Urothelium cell line (cell line): ENCODE data around the gene EDC3.
"Not testable (repeated sequence)": the region's sequence is repeated elsewhere in the genome, so short reads cannot be mapped to it uniquely, and the experiment has no call there.

Source experiments
- DNase-seq: peaks from one replicate; pipeline ENCODE4 v3.0.0; 2011; ENCODE audit warnings: low spot score, mixed read lengths
- FAIRE-seq: peaks from 2 replicates; lab custom pipeline; 2011; peaks lifted over from hg19 to GRCh38; lab: Jason Lieb, UNC

Gene EDC3

GRCh38 chr15:74653426-74654102 is 42.3 kb downstream of the EDC3 start:
- FAIRE-seq (no peak), DNase-seq (peak; percentile 37)

GRCh38 chr15:74651242-74651741 is 44.5 kb downstream of the EDC3 start:
- DNase-seq (no peak), FAIRE-seq (no peak)

GRCh38 chr15:74648051-74648842 is 47.6 kb downstream of the EDC3 start:
- no peak for FAIRE-seq
- DNase-seq = no peak

DNA sequence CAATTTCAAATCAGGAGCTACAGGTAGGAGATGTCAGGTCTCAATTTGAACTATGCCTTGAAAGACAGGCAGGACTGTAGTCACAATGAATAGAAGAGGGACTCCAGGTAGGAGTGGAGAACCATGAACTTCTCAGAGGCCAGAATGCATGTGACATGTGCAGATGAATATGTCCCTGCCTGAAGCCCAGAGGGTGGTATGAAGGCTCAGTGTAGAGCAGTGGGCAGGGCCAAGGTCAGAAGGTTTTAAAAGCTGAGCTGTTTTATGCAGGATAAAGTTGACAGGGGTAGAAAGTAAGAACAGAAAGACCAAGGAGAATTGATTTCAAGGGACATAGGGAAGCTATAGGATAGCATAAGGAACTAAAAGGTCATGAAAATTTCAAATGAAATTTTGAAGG is 49.3 kb downstream of the EDC3 start:
- DNase-seq (no peak), FAIRE-seq (no peak)

GRCh38 chr15:74643665-74644204 is 52.1 kb downstream of the EDC3 start:
- no peak for DNase-seq
- FAIRE-seq = no peak

GRCh38 chr15:74642734-74643664 is 52.8 kb downstream of the EDC3 start:
- DNase-seq (no peak), FAIRE-seq (no peak)

GRCh38 chr15:74642348-74642733 is 53.5 kb downstream of the EDC3 start:
- DNase-seq (no peak), FAIRE-seq (no peak)

DNA sequence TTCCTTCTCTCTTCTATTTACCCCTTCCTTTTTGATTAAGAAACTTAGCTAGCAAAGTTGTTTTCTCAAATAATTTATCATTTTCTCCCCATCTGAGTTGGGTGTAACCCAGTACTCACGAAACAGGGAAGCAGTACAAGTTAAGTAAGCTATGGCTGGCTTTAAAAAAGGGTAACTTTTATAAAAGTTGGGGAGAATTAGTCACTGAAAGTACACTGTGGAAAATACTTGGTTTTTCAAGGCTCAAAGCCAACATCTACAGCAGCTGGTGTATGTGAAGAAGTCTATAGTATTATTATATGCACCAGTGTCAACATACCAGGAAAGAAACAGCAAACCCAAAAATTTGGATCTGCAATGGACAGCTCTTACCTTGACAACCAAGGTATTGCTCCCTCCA is 54.7 kb downstream of the EDC3 start:
- FAIRE-seq (no peak), DNase-seq (no peak)

DNA sequence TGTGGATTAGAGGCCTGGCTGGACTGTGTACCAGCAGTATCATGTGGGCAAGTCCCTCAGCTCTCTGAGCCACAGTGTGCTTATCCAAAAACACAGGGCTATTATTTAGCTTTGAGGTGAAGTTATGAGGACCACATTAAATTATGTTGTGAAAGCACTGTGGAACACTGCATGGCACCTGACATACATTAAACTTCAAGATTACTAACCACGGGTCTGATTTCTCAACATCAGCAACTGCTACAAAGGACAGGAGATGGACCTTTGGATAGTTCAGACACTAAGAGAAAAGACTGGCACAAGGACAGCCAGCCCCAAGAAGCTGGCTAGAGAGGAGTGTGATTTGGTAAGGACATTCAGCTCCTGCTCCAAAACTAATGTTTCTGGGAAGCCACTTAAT is 58.8 kb downstream of the EDC3 start:
- DNase-seq (no peak), FAIRE-seq (no peak)

GRCh38 chr15:74635228-74635627 is 60.6 kb downstream of the EDC3 start:
- DNase-seq (peak; percentile 65), FAIRE-seq (no peak)

DNA sequence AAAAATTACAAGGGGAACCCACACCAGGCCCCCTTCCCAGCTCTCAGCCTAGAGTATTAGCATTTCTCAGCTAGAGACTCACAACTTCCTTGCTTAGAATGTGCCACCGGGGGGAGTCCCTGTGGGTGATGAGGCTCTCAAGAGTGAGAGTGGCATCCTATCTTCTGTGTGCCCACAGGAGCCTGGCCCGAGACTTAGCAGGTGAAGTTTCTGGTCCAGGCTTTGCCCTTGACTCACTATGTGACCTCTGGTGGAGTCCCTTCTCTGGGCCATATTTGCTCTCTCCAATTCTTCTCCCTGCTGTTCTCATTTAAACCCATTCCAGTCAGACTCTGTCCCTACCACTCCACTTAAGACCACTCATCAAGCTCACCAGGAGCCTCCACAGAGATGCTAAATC is 62.0 kb downstream of the EDC3 start:
- FAIRE-seq (no peak), DNase-seq (no peak)

DNA sequence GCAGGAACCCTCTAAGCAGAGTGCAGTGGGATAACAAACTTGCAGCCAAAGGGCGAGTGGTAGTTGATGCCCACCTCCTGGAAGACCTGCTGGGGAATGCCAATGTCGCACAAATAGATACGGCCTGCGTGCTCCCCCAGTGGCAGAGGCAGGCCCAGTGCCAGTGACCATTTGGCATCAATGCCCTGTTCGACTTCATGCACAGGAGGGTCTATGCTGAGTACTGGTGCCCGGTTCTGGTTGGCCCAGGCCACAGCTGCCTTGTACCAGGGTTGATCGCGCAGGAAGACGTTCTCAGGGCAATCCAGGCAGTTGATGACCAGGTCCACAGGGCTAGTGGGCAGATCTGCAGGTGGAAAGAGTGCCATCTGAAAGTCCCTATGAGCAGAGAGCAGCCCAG is 63.2 kb downstream of the EDC3 start:
- no peak for FAIRE-seq

GRCh38 chr15:74631935-74632560 is 63.8 kb downstream of the EDC3 start:
- FAIRE-seq (no peak), DNase-seq (peak; percentile 69)

More for the DNA sequence above, 63.2 kb downstream of the EDC3 start:
- no peak for DNase-seq

GRCh38 chr15:74631408-74631807 is 64.4 kb downstream of the EDC3 start:
- FAIRE-seq (no peak), DNase-seq (no peak)

DNA sequence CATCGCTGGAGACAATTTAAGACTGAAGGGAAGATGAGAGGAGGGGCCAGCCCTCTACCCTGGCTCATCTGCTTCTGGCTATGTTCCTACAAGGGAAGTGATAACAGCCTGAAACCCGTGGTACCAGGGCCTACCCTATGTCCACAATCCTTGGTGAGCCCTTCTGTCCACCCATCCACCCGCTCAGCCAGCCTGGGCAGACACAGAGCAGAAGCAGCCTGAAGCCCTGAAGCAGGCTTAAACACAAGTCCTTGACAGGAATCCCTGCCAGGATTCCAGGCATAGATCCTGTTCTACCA is 64.8 kb downstream of the EDC3 start:
- DNase-seq (no peak), FAIRE-seq (no peak)

DNA sequence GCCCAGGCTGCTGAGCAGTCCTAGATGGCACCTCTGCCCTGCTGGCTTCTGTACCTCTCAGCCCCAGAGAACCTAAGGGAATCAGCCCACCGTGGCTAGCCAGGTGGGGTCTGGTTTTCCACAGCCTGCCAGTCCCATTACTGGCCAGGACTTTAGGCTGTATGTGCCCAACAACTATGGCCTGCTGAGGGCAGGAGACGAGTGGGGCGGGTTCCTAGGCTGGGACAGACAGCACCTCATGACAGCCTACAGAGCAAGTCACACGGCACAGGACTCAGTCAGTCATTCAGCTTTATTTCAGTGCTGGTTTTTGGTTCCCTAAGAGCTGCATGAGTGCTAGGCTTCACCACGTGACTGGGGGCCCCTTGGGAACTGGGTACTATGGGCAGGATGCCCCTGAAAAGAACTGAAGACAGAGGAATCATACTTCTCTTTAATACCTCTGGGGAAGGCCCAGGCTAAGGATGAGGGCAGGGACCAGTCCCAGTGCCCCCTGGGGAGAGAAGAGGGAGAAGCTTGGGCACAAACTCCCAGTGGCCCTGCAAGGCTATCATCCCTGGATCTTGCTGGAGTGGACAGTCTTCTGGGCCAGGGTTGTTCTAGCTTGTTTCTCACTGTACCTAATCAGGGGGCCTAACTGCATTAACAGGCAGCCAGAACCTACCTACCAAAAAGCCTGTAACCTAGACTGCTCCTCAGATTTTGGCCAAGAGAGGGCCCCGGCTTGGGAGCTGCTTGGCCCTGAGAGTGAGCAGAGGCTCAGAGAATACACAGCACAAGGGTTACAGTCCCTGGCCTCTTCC is 65.3 kb downstream of the EDC3 start:
- FAIRE-seq (no peak), DNase-seq (no peak)

DNA sequence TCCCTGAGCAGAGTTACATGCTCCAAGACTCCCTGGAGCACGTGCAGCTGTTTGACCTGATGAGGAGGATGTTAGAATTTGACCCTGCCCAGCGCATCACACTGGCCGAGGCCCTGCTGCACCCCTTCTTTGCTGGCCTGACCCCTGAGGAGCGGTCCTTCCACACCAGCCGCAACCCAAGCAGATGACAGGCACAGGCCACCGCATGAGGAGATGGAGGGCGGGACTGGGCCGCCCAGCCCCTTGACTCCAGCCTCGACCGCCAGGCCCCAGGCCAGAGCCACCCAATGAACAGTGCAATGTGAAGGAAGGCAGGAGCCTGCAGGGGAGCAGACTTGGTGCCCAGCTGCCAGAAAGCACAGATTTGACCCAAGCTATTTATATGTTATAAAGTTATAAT is 66.1 kb downstream of the EDC3 start:
- not testable (repeated sequence) for DNase-seq, FAIRE-seq

- DNase-seq (no peak), FAIRE-seq (no peak)
Observed at GRCh38 chr15:74628949-74629348, 66.9 kb downstream of the EDC3 start.

DNA sequence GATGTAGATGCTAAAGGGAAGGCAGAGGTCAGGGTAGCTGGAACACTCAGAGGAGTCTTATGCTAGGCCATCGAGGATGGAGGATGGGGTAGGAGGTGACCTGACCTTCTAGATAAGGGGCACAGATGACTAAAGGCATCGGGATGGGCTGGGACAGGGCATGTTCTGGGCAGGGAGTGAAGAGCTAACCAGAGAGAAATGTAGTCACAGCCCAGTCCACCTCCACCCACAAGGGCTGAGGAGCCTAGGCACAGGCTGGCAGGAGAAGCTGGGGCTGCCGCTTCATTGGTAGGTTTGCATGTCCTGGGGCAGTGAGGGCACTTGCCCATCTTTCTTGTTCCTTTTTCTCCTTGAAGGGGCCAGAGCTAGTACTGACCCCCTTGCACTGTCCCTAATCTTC is 67.6 kb downstream of the EDC3 start:
- FAIRE-seq (no peak), DNase-seq (no peak)

DNA sequence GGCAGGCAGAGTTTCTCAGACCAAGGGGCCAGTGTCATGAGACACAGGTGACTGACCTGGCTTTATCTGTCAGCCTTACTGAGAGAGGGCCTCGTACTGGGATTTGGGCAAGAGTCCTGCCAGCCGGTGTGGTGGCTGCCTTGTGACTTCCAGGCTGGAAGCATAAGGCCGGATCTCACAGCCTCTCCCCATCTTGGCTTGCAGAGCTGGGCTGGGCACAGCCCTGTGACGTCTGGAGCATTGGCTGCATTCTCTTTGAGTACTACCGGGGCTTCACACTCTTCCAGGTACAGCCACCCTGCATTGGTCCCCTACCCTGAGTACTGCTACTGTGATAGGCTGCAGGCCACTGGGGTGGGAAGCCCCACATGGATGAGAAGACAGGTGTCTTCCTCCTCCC is 68.1 kb downstream of the EDC3 start:
- DNase-seq (no peak), FAIRE-seq (no peak)
